ENCODE results near the gene SLA2. TPM values are rescaled to one million over a fixed set of nuclear protein-coding genes. Genes with fewer than 3 reads are reported as not detected.

SLA2 gene
- total RNA-seq, 2 experiments from 2014 or later: 109 to 140 TPM

GRCh38 chr20:36666181-36666740 lies 20.3 kb upstream of the SLA2 start:
- Mint-ChIP-seq H3K4me3 (no peak overlapping the region), H3K9me3 (ENCODE audit: low read depth) (no peaks in the 10 kb centered on the region), H3K4me1 (no peaks in the 10 kb centered on the region), H3K36me3 (peaks cover 9% of the 10 kb centered on the region), H3K27ac (no peak overlapping the region), H3K27me3 (no peaks in the 10 kb centered on the region)
- DNase-seq (no peak), ATAC-seq (peak; percentile 51)
- CTCF ChIA-PET: interaction anchor here (0.9 to 3.3 kb wide), 10 partner anchors 9 to 221 kb away, joined by 3 to 17 read pairs (median 5); partner anchors contain the start of genes DSN1 and SLA2

GRCh38 chr20:36663031-36663430 lies 17.0 kb upstream of the SLA2 start:
- no peak overlapping the region for H3K4me3 Mint-ChIP-seq

GRCh38 chr20:36658300-36658699 lies 12.3 kb upstream of the SLA2 start:
- H3K36me3 Mint-ChIP-seq: peaks cover 2% of the 10 kb centered on the region

More at GRCh38 chr20:36663031-36663430, 17.0 kb upstream of the SLA2 start:
- CTCF ChIA-PET: no interaction called here
- Mint-ChIP-seq H3K27me3 (no peaks in the 10 kb centered on the region), H3K4me1 (peaks cover 8% of the 10 kb centered on the region), H3K9me3 (ENCODE audit: low read depth) (no peaks in the 10 kb centered on the region), H3K27ac (no peak overlapping the region), H3K36me3 (peaks cover 2% of the 10 kb centered on the region)
- no peak for DNase-seq
- no peak for ATAC-seq

DNA sequence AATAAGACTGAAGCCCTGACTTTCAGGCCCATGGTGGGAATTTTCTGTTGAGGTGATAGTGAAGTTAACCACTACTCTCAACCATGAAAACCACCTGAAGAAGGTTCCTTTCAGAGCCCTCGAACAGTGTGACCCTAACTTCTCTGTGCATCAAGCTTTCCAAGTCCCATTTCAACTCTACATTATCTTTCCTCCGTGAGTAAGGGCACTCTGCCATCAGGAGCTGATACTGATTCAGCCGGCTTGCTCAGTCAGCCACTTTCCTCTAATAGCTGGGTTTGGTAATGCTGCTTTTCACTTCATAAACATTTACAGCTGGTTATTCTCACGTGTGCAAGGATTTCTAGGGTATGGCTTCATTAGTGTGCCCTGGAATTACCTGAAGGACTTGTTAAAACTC lies 10.7 kb upstream of the SLA2 start:
- peaks cover 20% of the 10 kb centered on the region for H3K4me1 Mint-ChIP-seq
- H3K9me3 Mint-ChIP-seq (ENCODE audit: low read depth): no peaks in the 10 kb centered on the region
- H3K36me3 Mint-ChIP-seq: peaks cover 5% of the 10 kb centered on the region
- H3K27me3 Mint-ChIP-seq: no peaks in the 10 kb centered on the region
- H3K27ac Mint-ChIP-seq: no peak overlapping the region
- H3K4me3 Mint-ChIP-seq: no peak overlapping the region
- ATAC-seq: no peak
- no peak for DNase-seq
- CTCF ChIA-PET: interaction anchor here (0.6 to 2.5 kb wide), 6 partner anchors 10 to 152 kb away, joined by 3 to 8 read pairs (median 6); partner anchors contain the start of genes DSN1 and SLA2

More at GRCh38 chr20:36658300-36658699, 12.3 kb upstream of the SLA2 start:
- no peaks in the 10 kb centered on the region for H3K27me3 Mint-ChIP-seq
- peak; percentile 53 for DNase-seq
- no peaks in the 10 kb centered on the region for H3K9me3 Mint-ChIP-seq (ENCODE audit: low read depth)
- H3K4me1 Mint-ChIP-seq: peaks cover 20% of the 10 kb centered on the region
- ATAC-seq: peak; percentile 47
- H3K4me3 Mint-ChIP-seq: peak overlapping the region; percentile 6
- CTCF ChIA-PET: interaction anchor here (0.7 to 2.5 kb wide), 11 partner anchors 13 to 150 kb away, joined by 3 to 8 read pairs (median 3); partner anchors contain the start of genes DSN1 and SLA2
- peak overlapping the region; percentile 76 for H3K27ac Mint-ChIP-seq

DNA sequence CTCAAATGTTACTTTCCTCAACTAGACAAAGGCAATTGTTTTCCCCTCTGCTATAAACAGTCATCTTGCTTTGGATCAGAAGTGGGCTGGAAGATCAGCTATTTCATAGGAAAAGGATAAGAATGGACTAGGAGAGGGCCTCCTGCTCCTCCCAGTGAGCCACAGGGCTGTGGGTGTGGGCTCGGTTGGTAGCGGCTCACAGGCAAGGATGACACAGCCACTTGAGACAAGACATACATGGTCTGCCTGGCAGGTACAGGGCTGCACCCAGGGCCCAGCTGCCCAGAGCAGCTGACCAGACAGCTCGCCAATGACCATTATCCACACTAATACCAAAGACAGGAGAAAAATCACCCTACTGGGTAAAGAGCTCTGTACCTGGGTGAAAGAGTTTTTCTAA lies 9.0 kb upstream of the SLA2 start:
- CTCF ChIA-PET: interaction anchor here (0.7 to 1.4 kb wide), 4 partner anchors 9 to 100 kb away, joined by 3 to 6 read pairs (median 4); partner anchors contain the start of gene SLA2
- Mint-ChIP-seq H3K4me1 (peaks cover 20% of the 10 kb centered on the region), H3K36me3 (peaks cover 8% of the 10 kb centered on the region), H3K9me3 (ENCODE audit: low read depth) (no peaks in the 10 kb centered on the region), H3K27me3 (no peaks in the 10 kb centered on the region), H3K27ac (no peak overlapping the region), H3K4me3 (no peak overlapping the region)
- ATAC-seq (no peak), DNase-seq (no peak)

DNA sequence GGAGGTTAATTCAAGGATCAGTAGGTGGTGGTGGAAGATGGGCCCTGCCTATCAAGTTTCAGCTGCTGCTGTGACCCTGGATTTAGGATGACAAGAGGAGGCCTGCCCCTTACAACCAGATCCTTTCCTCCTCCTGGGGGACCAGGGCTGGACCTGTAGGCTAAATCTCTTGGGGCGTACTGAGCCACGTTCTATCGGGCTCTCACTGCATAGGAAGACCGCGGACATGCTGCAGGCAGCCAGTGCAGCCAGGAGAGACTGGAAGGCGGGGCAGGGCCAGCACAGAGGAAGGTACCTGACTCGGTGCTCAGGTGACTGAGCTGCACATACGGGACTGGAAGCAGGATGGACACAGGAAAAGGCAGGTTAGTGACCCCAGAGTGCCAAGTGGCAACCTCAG lies 8.5 kb upstream of the SLA2 start:
- Mint-ChIP-seq H3K27ac (no peak overlapping the region), H3K4me3 (no peak overlapping the region), H3K4me1 (peaks cover 20% of the 10 kb centered on the region), H3K27me3 (no peaks in the 10 kb centered on the region), H3K36me3 (peaks cover 8% of the 10 kb centered on the region), H3K9me3 (ENCODE audit: low read depth) (no peaks in the 10 kb centered on the region)
- DNase-seq: no peak
- no peak for ATAC-seq
- CTCF ChIA-PET: interaction anchor here (1.1 kb wide), 1 partner anchor 10 kb away, joined by 4 read pairs; no protein-coding TSS in a partner anchor

DNA sequence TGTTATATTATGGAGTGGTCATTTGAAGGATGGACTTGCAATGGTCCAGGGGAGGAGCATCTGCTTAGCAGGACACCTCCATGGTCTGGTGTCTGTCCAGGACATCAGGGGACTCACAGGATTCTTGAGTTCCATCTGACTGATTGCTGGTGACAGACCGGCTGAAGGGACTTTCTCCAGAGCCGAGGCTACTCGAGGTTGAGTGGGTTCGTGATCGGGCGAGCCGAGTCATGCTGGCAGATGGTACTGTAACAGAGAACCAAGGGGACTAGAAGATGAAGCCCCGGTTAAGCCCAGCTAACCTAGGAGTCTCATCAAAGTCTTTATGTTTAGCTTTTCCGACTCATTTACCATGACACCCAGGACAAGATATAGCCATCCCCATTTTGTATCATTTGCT lies 7.5 kb upstream of the SLA2 start:
- Mint-ChIP-seq H3K9me3 (ENCODE audit: low read depth) (no peaks in the 10 kb centered on the region), H3K4me1 (peaks cover 17% of the 10 kb centered on the region), H3K4me3 (no peak overlapping the region), H3K36me3 (peaks cover 8% of the 10 kb centered on the region), H3K27me3 (no peaks in the 10 kb centered on the region), H3K27ac (no peak overlapping the region)
- DNase-seq: no peak
- no peak for ATAC-seq
- CTCF ChIA-PET: no interaction called here

- H3K4me3 Mint-ChIP-seq: no peak overlapping the region
- no peaks in the 10 kb centered on the region for H3K9me3 Mint-ChIP-seq (ENCODE audit: low read depth)
- H3K4me1 Mint-ChIP-seq: peaks cover 28% of the 10 kb centered on the region
- DNase-seq (no peak), ATAC-seq (no peak)
- no peaks in the 10 kb centered on the region for H3K27me3 Mint-ChIP-seq
- CTCF ChIA-PET: interaction anchor here (0.8 to 1.5 kb wide), 5 partner anchors 21 to 694 kb away, joined by 3 to 4 read pairs (median 3); partner anchors contain the start of genes RAB5IF and SCAND1
- H3K27ac Mint-ChIP-seq: peak overlapping the region; percentile 63
- H3K36me3 Mint-ChIP-seq: peaks cover 33% of the 10 kb centered on the region
These were observed 1.5 kb upstream of the SLA2 start for GRCh38 chr20:36647196-36648121.

GRCh38 chr20:36646678-36647077 lies 682 bp upstream of the SLA2 start:
- peak overlapping the region; percentile 98 for H3K27ac Mint-ChIP-seq
- no peak for ATAC-seq
- H3K9me3 Mint-ChIP-seq (ENCODE audit: low read depth): no peaks in the 10 kb centered on the region
- no peaks in the 10 kb centered on the region for H3K27me3 Mint-ChIP-seq
- DNase-seq: no peak
- H3K36me3 Mint-ChIP-seq: peaks cover 40% of the 10 kb centered on the region
- H3K4me1 Mint-ChIP-seq: peaks cover 35% of the 10 kb centered on the region
- no peak overlapping the region for H3K4me3 Mint-ChIP-seq
- CTCF ChIA-PET: interaction anchor here (1.0 to 5.4 kb wide), 8 partner anchors 13 to 693 kb away, joined by 3 to 32 read pairs (median 6); partner anchors contain the start of genes RAB5IF and SCAND1

DNA sequence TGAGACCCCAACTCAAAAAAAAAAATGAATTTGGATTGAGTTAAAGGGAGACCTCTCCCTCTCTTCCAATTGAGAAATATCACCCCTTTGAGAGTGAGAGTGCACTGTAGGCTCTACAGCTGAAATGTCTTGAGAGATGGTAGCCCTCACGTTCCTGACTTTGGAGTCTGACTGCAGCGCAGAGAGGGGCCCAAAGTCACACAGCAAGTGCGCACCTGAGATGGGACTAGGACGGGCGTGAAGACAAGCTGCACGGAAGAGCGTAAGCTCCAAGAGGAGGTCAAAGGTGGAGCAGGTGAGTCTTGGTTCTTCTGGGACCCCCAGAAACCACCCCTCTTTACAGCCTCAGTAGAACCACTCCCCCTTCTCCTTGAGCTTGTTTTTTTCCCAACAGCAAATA lies 643 bp downstream of the SLA2 start:
- H3K9me3 Mint-ChIP-seq (ENCODE audit: low read depth): no peaks in the 10 kb centered on the region
- peaks cover 43% of the 10 kb centered on the region for H3K4me1 Mint-ChIP-seq
- no peaks in the 10 kb centered on the region for H3K27me3 Mint-ChIP-seq
- DNase-seq (no peak), ATAC-seq (no peak)
- peaks cover 49% of the 10 kb centered on the region for H3K36me3 Mint-ChIP-seq
- peak overlapping the region; percentile 96 for H3K4me3 Mint-ChIP-seq
- CTCF ChIA-PET: interaction anchor here (1.0 to 5.4 kb wide), 14 partner anchors 10 to 691 kb away, joined by 3 to 32 read pairs (median 8); partner anchors contain the start of genes RAB5IF and SCAND1
- peak overlapping the region; percentile 98 for H3K27ac Mint-ChIP-seq

DNA sequence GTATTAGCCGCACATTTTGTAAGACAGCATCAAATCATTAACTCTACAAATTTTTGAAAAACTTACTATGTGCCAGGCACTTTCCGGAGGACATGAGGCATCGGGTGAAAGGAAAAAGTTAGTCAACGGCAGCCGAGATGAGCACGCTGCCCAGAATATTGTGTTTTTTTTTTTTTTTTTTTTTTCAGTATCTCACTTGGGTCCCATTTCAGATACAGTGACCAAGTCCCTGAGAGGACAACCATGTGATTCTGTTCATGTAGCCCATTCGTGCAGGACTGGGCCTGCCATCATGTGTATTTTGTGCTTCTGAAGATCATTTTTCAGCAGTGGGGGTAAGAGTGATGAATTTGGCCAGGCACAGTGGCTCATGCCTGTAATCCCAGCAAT lies 1.3 kb downstream of the SLA2 start:
- peak overlapping the region; percentile 98 for H3K27ac Mint-ChIP-seq
- CTCF ChIA-PET: interaction anchor here (0.6 to 5.4 kb wide), 15 partner anchors 10 to 113 kb away, joined by 3 to 32 read pairs (median 5); partner anchors contain the start of gene RAB5IF
- ATAC-seq (peak; percentile 52), DNase-seq (peak; percentile 68)
- H3K27me3 Mint-ChIP-seq: no peaks in the 10 kb centered on the region
- peaks cover 54% of the 10 kb centered on the region for H3K36me3 Mint-ChIP-seq
- H3K4me3 Mint-ChIP-seq: peak overlapping the region; percentile 96
- peaks cover 43% of the 10 kb centered on the region for H3K4me1 Mint-ChIP-seq
- H3K9me3 Mint-ChIP-seq (ENCODE audit: low read depth): no peaks in the 10 kb centered on the region

DNA sequence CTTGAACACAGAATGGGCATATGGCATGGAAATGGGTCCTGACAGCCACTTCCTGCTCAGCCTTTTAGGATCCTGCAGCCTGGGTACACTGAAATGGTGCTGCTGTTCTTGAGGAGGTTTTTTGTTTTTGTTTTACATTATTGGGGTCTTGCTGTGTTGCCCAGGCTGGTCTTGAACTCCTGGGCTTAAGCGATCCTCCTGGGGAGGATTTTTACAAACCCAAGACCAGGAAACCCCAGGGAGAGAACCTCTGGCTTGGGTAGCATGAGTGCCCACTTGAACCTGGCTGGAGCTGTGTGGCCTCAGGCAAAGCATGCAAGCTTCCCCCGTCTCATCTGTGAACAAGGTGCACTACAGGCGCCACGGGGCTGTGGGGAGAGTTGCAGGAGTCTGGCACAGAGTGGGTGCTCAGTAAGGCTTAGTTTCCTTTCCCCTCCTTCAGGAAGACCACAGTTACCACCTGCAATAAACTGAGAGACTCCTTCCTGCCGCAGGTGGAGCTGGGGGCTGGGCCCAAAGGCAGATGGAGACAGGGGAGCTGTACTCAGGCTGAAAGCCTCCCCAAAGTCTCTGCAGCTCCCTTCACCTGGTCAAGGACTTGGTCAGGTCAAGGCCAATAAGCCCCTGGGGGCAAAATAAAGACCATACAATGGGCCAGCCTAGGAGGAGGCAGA lies 1.8 kb downstream of the SLA2 start:
- ATAC-seq: peak; percentile 76
- CTCF ChIA-PET: interaction anchor here (0.6 to 5.4 kb wide), 16 partner anchors 11 to 244 kb away, joined by 3 to 32 read pairs (median 4); partner anchors contain the start of gene RAB5IF
- Mint-ChIP-seq H3K27ac (peak overlapping the region; percentile 98), H3K27me3 (no peaks in the 10 kb centered on the region), H3K36me3 (peaks cover 57% of the 10 kb centered on the region), H3K4me1 (peaks cover 45% of the 10 kb centered on the region), H3K4me3 (peak overlapping the region; percentile 96), H3K9me3 (ENCODE audit: low read depth) (no peaks in the 10 kb centered on the region)
- peak; percentile 85 for DNase-seq

Data from activated CD8-positive, alpha-beta memory T cell treated with anti-CD3 and anti-CD28 coated beads, Interleukin-2, amount 10 ng/mL, durations not matched to agents 7 days and 5 days (primary cell).